ENCODE results near the gene GADL1.

GRCh38 chr3:30733209-30733608 is 161.3 kb downstream of the GADL1 start:
- TF ChIP-seq EZH2 (IDR thresholded peaks at IDR 0.05; ENCODE audit: borderline replicate concordance, low read length) (no peak), CTCF (IDR thresholded peaks at IDR 0.05; ENCODE audit: low read length) (no peak)

Measured in OCI-LY1 (cell line).